GM19043 (cell line): ENCODE measurements around the gene TENT4A.
A peak's percentile ranks its signal among the peaks of the same experiment; 100 is the strongest.

Experiments used
- ATAC-seq: cut with Tn5 transposase; IDR thresholded peaks from one replicate; pipeline ENCODE4 v1.9.1; 2021; ENCODE audit warnings: low read depth; ENCODE audit not compliant: unreplicated experiment

The TENT4A gene

GRCh38 chr5:6700074-6700684 is 13.1 kb upstream of the TENT4A start:
- ATAC-seq = no peak

GRCh38 chr5:6700685-6701355 is 12.4 kb upstream of the TENT4A start:
- ATAC-seq = no peak

- ATAC-seq = no peak
Observed at GRCh38 chr5:6701491-6701890, 11.7 kb upstream of the TENT4A start.

- ATAC-seq = no peak
Observed at GRCh38 chr5:6702633-6703032, 10.6 kb upstream of the TENT4A start.

- ATAC-seq = no peak
Observed at GRCh38 chr5:6703806-6704205, 9.4 kb upstream of the TENT4A start.

- no peak for ATAC-seq
Observed at GRCh38 chr5:6704361-6704851, 8.8 kb upstream of the TENT4A start.

GRCh38 chr5:6705088-6705487 is 8.1 kb upstream of the TENT4A start:
- ATAC-seq = peak; percentile 58

- ATAC-seq = no peak
Observed at GRCh38 chr5:6705959-6706358, 7.3 kb upstream of the TENT4A start.

- no peak for ATAC-seq
Observed at GRCh38 chr5:6707852-6708251, 5.4 kb upstream of the TENT4A start.

GRCh38 chr5:6708814-6709213 is 4.4 kb upstream of the TENT4A start:
- no peak for ATAC-seq

GRCh38 chr5:6710070-6710469 is 3.2 kb upstream of the TENT4A start:
- no peak for ATAC-seq

GRCh38 chr5:6710551-6711318 is 2.5 kb upstream of the TENT4A start:
- no peak for ATAC-seq

- ATAC-seq = no peak
Observed at GRCh38 chr5:6711409-6712141, 1.7 kb upstream of the TENT4A start.

GRCh38 chr5:6712142-6712576 is 1.1 kb upstream of the TENT4A start:
- no peak for ATAC-seq

- peak; percentile 48 for ATAC-seq
Observed at GRCh38 chr5:6712577-6713273, 507 bp upstream of the TENT4A start.

GRCh38 chr5:6714226-6715041 is 1.2 kb downstream of the TENT4A start:
- no peak for ATAC-seq

GRCh38 chr5:6715271-6715670 is 2.0 kb downstream of the TENT4A start:
- no peak for ATAC-seq

- ATAC-seq = no peak
Observed at GRCh38 chr5:6715758-6716628, 2.8 kb downstream of the TENT4A start.
